Vagina (tissue), 2 donors: ENCODE data around the gene MAFF.

Experiments used
- CTCF ChIP-seq, 3 experiments: fragments of 450-650 bp in 2 of 3; fragments of 200-600 bp in 1 of 3; sonication (generic) in 1 of 3; IDR thresholded peaks; one replicate each; pipeline ENCODE4 v1.5.1; 2017 to 2019; ENCODE audit warnings: antibody characterized with exemption in 3 of 3, mild to moderate bottlenecking in 2 of 3, moderate library complexity in 2 of 3
- POLR2A ChIP-seq, 2 donors: fragments of 450-650 bp; IDR thresholded peaks; one replicate each; pipeline ENCODE4 v1.6.1; 2017; ENCODE audit warnings: antibody characterized with exemption in 2 of 2, mild to moderate bottlenecking in 2 of 2, moderate library complexity in 2 of 2
- POLR2AphosphoS5 ChIP-seq, 2 donors: sonication (generic); formaldehyde crosslinking; IDR thresholded peaks; one replicate each; pipeline ENCODE4 v1.9.0; 2017; ENCODE audit warnings: antibody characterized with exemption in 2 of 2, mild to moderate bottlenecking in 2 of 2, low read depth in 1 of 2; ENCODE audit not compliant: insufficient read depth in 1 of 2

DNA sequence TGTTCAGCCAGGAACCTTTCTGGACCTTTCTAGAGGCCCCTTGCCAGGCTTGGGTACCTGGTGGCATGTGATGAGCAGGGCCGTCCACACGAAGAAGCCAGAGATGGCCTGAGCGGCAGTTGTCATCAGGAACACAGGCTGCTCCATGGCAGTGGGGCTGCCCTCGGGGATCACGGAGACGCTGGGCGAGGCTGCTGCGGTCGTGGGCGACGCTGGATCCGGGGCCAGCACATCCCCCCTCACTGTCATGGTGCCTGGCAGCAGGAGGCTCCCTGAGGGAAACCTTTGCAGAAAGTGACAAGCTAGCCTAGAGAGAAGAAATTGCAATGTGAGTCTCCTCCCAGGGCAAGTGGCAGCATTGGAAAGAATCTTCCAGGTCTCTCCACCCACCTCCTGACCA is 45.9 kb downstream of the MAFF start:
- TF ChIP-seq CTCF (IDR thresholded peaks at IDR 0.05), result no peak
- TF ChIP-seq POLR2AphosphoS5 (IDR thresholded peaks at IDR 0.05; ENCODE audit: insufficient read depth in 1 of 2, low read depth in 1 of 2), result no peak
- no peak for TF ChIP-seq POLR2A (IDR thresholded peaks at IDR 0.05)
